Skeletal muscle tissue (tissue), 4 donors: ENCODE results near the gene GGN. TPM values are rescaled to one million over a fixed set of nuclear protein-coding genes. Genes with fewer than 3 reads are reported as not detected.
"Not testable (repeated sequence)": the region's sequence is repeated elsewhere in the genome, so short reads cannot be mapped to it uniquely, and the experiment has no call there.

Source experiments
- H3K27ac ChIP-seq: one replicate; pipeline ENCODE4 v1.7.0; 2013; ENCODE audit warnings: mild to moderate bottlenecking, low read depth, low read length, inconsistent platforms
- H3K27me3 ChIP-seq, 3 donors: one replicate each; pipeline ENCODE4 v1.7.0; 2013; ENCODE audit warnings: low read length in 3 of 3; ENCODE audit not compliant: control insufficient read depth in 3 of 3, insufficient read depth in 3 of 3
- H3K36me3 ChIP-seq, 3 donors: one replicate each; pipeline ENCODE4 v1.7.0; 2013; ENCODE audit warnings: low read length in 3 of 3; ENCODE audit not compliant: control insufficient read depth in 3 of 3, insufficient read depth in 3 of 3
- H3K4me1 ChIP-seq, 3 donors: one replicate each; pipeline ENCODE4 v1.7.0; 2013; ENCODE audit warnings: low read length in 3 of 3, mild to moderate bottlenecking in 3 of 3; ENCODE audit not compliant: control insufficient read depth in 3 of 3, insufficient read depth in 3 of 3
- H3K4me3 ChIP-seq, 3 donors: one replicate each; pipeline ENCODE4 v1.7.0; 2013; ENCODE audit warnings: low read length in 3 of 3
- H3K9ac ChIP-seq, 3 donors: one replicate each; pipeline ENCODE4 v1.7.0; 2013; ENCODE audit warnings: low read length in 3 of 3, mild to moderate bottlenecking in 3 of 3, moderate library complexity in 2 of 3, low read depth in 1 of 3
- H3K9me3 ChIP-seq, 3 donors: one replicate each; pipeline ENCODE4 v1.7.0; 2013; ENCODE audit warnings: low read length in 3 of 3; ENCODE audit not compliant: control insufficient read depth in 3 of 3
- total RNA-seq: library from RNA; depleted of rRNA; stranded (reverse); fragments of >200 nt; gene quantifications from one replicate; pipeline ENCODE4 v1.2.3, GENCODE V29; 2014
- donor health status: Osteomylitis.

The GGN gene
- total RNA-seq, result not detected

- Histone ChIP-seq H3K4me1 (peaks cover 12 to 21% (median 20%) of the 10 kb centered on the region in 3 donors), H3K9ac (peak within 1 kb of the TSS in 1 of 3 donors; percentile 33), H3K36me3 (peaks cover 20 to 23% (median 22%) of the 10 kb centered on the region in 3 donors), H3K27ac (peak within 1 kb of the TSS; percentile 5), H3K4me3 (peak within 1 kb of the TSS; percentile 38 to 61 (median 61)), H3K27me3 (peaks cover under 1 to 6% (median 4%) of the 10 kb centered on the region in 3 donors), H3K9me3 (no peaks in the 10 kb centered on the region)
Measured at GRCh38 chr19:38387550-38388348, at the start of gene GGN. TSS of gene GGN (minus strand) at chr19:38388034. CDS start at chr19:38387261, 773 bp downstream.

GRCh38 chr19:38437295-38437694 lies 49.5 kb upstream of the GGN start:
- Histone ChIP-seq H3K27ac (peak overlapping the region; percentile 100), H3K4me1 (peaks cover 30 to 55% (median 40%) of the 10 kb centered on the region in 3 donors), H3K9me3 (no peaks in the 10 kb centered on the region), H3K36me3 (peaks cover 4 to 7% (median 6%) of the 10 kb centered on the region in 3 donors), H3K9ac (peak overlapping the region in 2 of 3 donors; percentile 25 to 74), H3K27me3 (peaks cover 0 to 4% (median 0%) of the 10 kb centered on the region in 3 donors), H3K4me3 (peak overlapping the region; percentile 10 to 61 (median 52))

- Histone ChIP-seq H3K27me3 (peaks cover 0 to 4% (median 0%) of the 10 kb centered on the region in 3 donors), H3K27ac (peak overlapping the region; percentile 100), H3K4me3 (peak overlapping the region; percentile 90 to 97 (median 91)), H3K9me3 (no peaks in the 10 kb centered on the region), H3K4me1 (peaks cover 25 to 46% (median 33%) of the 10 kb centered on the region in 3 donors), H3K9ac (peak overlapping the region; percentile 91 to 100 (median 100)), H3K36me3 (peaks cover 4% of the 10 kb centered on the region in 3 donors)
Measured at GRCh38 chr19:38434549-38435051, 46.8 kb upstream of the GGN start.

GRCh38 chr19:38433268-38433733 lies 45.5 kb upstream of the GGN start, which contains the start of gene RYR1:
TSS of gene RYR1 (plus strand) at chr19:38433691. CDS start at chr19:38433830, 139 bp downstream.
- Histone ChIP-seq H3K27me3 (peaks cover 0 to 4% (median 0%) of the 10 kb centered on the region in 3 donors), H3K27ac (peak within 1 kb of the TSS; percentile 100), H3K4me3 (peak within 1 kb of the TSS; percentile 90 to 97 (median 91)), H3K9me3 (no peaks in the 10 kb centered on the region), H3K36me3 (peaks cover 0 to 4% (median 4%) of the 10 kb centered on the region in 3 donors), H3K4me1 (peaks cover 20 to 34% (median 25%) of the 10 kb centered on the region in 3 donors), H3K9ac (peak within 1 kb of the TSS; percentile 91 to 100 (median 100))

GRCh38 chr19:38430931-38431330 lies 43.1 kb upstream of the GGN start:
- Histone ChIP-seq H3K9ac (peak overlapping the region in 1 of 3 donors; percentile 23), H3K36me3 (no peaks in the 10 kb centered on the region), H3K9me3 (no peaks in the 10 kb centered on the region), H3K27me3 (peaks cover 0 to 4% (median 0%) of the 10 kb centered on the region in 3 donors), H3K4me1 (peaks cover 6 to 16% (median 9%) of the 10 kb centered on the region in 3 donors), H3K4me3 (no peak overlapping the region), H3K27ac (peak overlapping the region; percentile 79)

- no peak overlapping the region for H3K4me3 ChIP-seq
- H3K27ac ChIP-seq, result no peak overlapping the region
- H3K9me3 ChIP-seq, result no peaks in the 10 kb centered on the region
- H3K4me1 ChIP-seq, result peaks cover 6 to 16% (median 9%) of the 10 kb centered on the region in 3 donors
- peaks cover 0 to 4% (median 0%) of the 10 kb centered on the region in 3 donors for H3K27me3 ChIP-seq
- H3K9ac ChIP-seq, result no peak overlapping the region
- no peaks in the 10 kb centered on the region for H3K36me3 ChIP-seq
Measured at GRCh38 chr19:38429811-38430156, 42.0 kb upstream of the GGN start.

GRCh38 chr19:38429055-38429810 lies 41.4 kb upstream of the GGN start:
- Histone ChIP-seq H3K27me3 (peaks cover 0 to 3% (median 0%) of the 10 kb centered on the region in 3 donors), H3K9ac (no peak overlapping the region), H3K4me3 (no peak overlapping the region), H3K36me3 (no peaks in the 10 kb centered on the region), H3K27ac (no peak overlapping the region), H3K4me1 (peaks cover 6 to 16% (median 9%) of the 10 kb centered on the region in 3 donors), H3K9me3 (no peaks in the 10 kb centered on the region)

- not testable (repeated sequence) for H3K4me1 ChIP-seq, H3K9me3 ChIP-seq, H3K4me3 ChIP-seq, H3K27me3 ChIP-seq, H3K27ac ChIP-seq, H3K36me3 ChIP-seq, H3K9ac ChIP-seq
Measured at GRCh38 chr19:38427035-38427677, 39.3 kb upstream of the GGN start.

- Histone ChIP-seq H3K27me3 (peaks cover 0 to 5% (median 0%) of the 10 kb centered on the region in 3 donors), H3K36me3 (no peaks in the 10 kb centered on the region), H3K27ac (no peak within 1 kb of the TSS)
Measured at GRCh38 chr19:38425810-38426466, 38.1 kb upstream of the GGN start, which contains the start of gene RASGRP4. TSS of gene RASGRP4 (minus strand) at chr19:38426219. CDS start at chr19:38426091, 128 bp downstream.

More at GRCh38 chr19:38425810-38426466, 38.1 kb upstream of the GGN start, which contains the start of gene RASGRP4:
- Histone ChIP-seq H3K9me3 (no peaks in the 10 kb centered on the region), H3K9ac (no peak within 1 kb of the TSS), H3K4me1 (no peaks in the 10 kb centered on the region), H3K4me3 (no peak within 1 kb of the TSS)
